PC-3 (cell line): ENCODE results near the gene SLC9A6. TPM values are rescaled to one million over a fixed set of nuclear protein-coding genes. Genes with fewer than 3 reads are reported as not detected.

Source experiments
- ATAC-seq: fragments of 200-7000 bp; cut with Tn5 transposase; 2 replicates; pipeline ENCODE4 v1.9.1; 2020; ENCODE audit warnings: mild to moderate bottlenecking, moderate library complexity
- BruUV-seq: library from RNA; stranded (reverse); fragments of 400-500 nt; replicated peaks from 2 replicates; lab custom pipeline; 2021; lab: Mats Ljungman, UMichigan
- CTCF ChIA-PET: fragments of 300-600 bp; sonication (Branson Sonifier 250); formaldehyde crosslinking; loops from one replicate; lab custom pipeline; 2022; ENCODE audit warnings: antibody characterized with exemption; lab: Charles Lee
- POLR2A ChIA-PET: fragments of 300-600 bp; sonication (Branson Sonifier 250); formaldehyde crosslinking; loops from one replicate; lab custom pipeline; 2022; ENCODE audit warnings: antibody characterized with exemption; ENCODE audit not compliant: unreplicated experiment; lab: Charles Lee
- DNase-seq: peaks from one replicate; pipeline ENCODE4 v3.0.0-alpha.2; 2015
- H2AFZ ChIP-seq: fragments of 300-600 bp; sonication (generic); 2 replicates; pipeline ENCODE4 v1.6.0; 2016; ENCODE audit warnings: antibody characterized with exemption, low read length
- H3F3A ChIP-seq: fragments of 300-600 bp; sonication (generic); one replicate; pipeline ENCODE4 v1.6.0; 2017; ENCODE audit warnings: antibody characterized with exemption, low read length, control low read depth, mild to moderate bottlenecking; ENCODE audit not compliant: unreplicated experiment
- H3K27ac ChIP-seq: fragments of 300-600 bp; sonication (generic); 2 replicates; pipeline ENCODE4 v1.5.1; 2016; ENCODE audit warnings: mild to moderate bottlenecking, low read length
- H3K27me3 ChIP-seq: fragments of 300-600 bp; sonication (generic); 2 replicates; pipeline ENCODE4 v1.6.1; 2016; ENCODE audit warnings: low read length, mixed read lengths
- H3K36me3 ChIP-seq: fragments of 300-600 bp; sonication (generic); 2 replicates; pipeline ENCODE4 v1.6.1; 2016; ENCODE audit warnings: low read depth, mixed run types, low read length, mixed read lengths
- H3K4me1 ChIP-seq: fragments of 300-600 bp; sonication (generic); 2 replicates; pipeline ENCODE4 v1.5.1; 2016; ENCODE audit warnings: low read length; ENCODE audit not compliant: insufficient read depth
- H3K4me2 ChIP-seq: fragments of 300-600 bp; sonication (generic); 2 replicates; pipeline ENCODE4 v1.6.0; 2016; ENCODE audit warnings: low read length
- H3K4me3 ChIP-seq: fragments of 300-600 bp; sonication (generic); 2 replicates; pipeline ENCODE4 v1.5.1; 2016; ENCODE audit warnings: mild to moderate bottlenecking, low read length, mixed read lengths
- H3K79me2 ChIP-seq: fragments of 300-600 bp; sonication (generic); 2 replicates; pipeline ENCODE4 v1.6.1; 2017; ENCODE audit warnings: low read length, mixed read lengths
- H3K9ac ChIP-seq: fragments of 300-600 bp; sonication (generic); 2 replicates; pipeline ENCODE4 v1.6.0; 2016; ENCODE audit warnings: mild to moderate bottlenecking, low read length
- H3K9me2 ChIP-seq: fragments of 300-600 bp; sonication (generic); replicated peaks from 2 replicates; pipeline ENCODE4 v1.6.1; 2016; ENCODE audit warnings: mixed run types, low read length, mixed read lengths
- H3K9me3 ChIP-seq: fragments of 300-600 bp; sonication (generic); 2 replicates; pipeline ENCODE4 v1.6.1; 2016; ENCODE audit warnings: low read length, mixed read lengths
- H4K20me1 ChIP-seq: fragments of 300-600 bp; sonication (generic); 2 replicates; pipeline ENCODE4 v1.6.1; 2016; ENCODE audit warnings: low read length, mixed read lengths
- CTCF ChIP-seq: fragments of 300-600 bp; sonication (generic); conservative IDR thresholded peaks from 2 replicates; pipeline ENCODE4 v1.5.1; 2017; ENCODE audit warnings: antibody characterized with exemption, low read depth, mild to moderate bottlenecking, low read length
- EZH2 ChIP-seq: fragments of 300-600 bp; sonication (generic); IDR thresholded peaks from one replicate; pipeline ENCODE4 v1.6.1; 2017; ENCODE audit warnings: antibody characterized with exemption, mild to moderate bottlenecking, low read length; ENCODE audit not compliant: unreplicated experiment
- EZH2phosphoT487 ChIP-seq: fragments of 300-600 bp; sonication (generic); IDR thresholded peaks from 2 replicates; pipeline ENCODE4 v1.6.1; 2018; ENCODE audit warnings: mild to moderate bottlenecking, antibody characterized with exemption, low read length, borderline replicate concordance
- intact Hi-C: fragments of 100-400 bp; cut with micrococcal nuclease; formaldehyde crosslinking; loops from 2 replicates; pipeline ENCODE4 v1.9.0; 2023
- total RNA-seq: library from RNA; depleted of rRNA; stranded (reverse); fragments of >200 nt; gene quantifications from 2 replicates; pipeline ENCODE4 v1.2.3, GENCODE V29; 2014

SLC9A6 gene
- total RNA-seq, 1 experiment from 2014 or later, result 14.4 TPM

GRCh38 chrX:135973548-135974278, 11.5 kb upstream of the SLC9A6 start, which contains the start of gene MMGT1:
MMGT1 (minus strand) TSS chrX:135973988; CDS start chrX:135973675, 313 bp downstream.
- no TSS peak for BruUV-seq
- CTCF ChIA-PET, result no interaction called here
- intact Hi-C loops, result no loop called here

GRCh38 chrX:135974279-135974856, 10.9 kb upstream of the SLC9A6 start:
- no peaks in the 10 kb centered on the region for H3K27me3 ChIP-seq
- no peaks in the 10 kb centered on the region for H3K9me3 ChIP-seq
- ATAC-seq (0 out of 2 replicates have a peak, but pooled peaks have one; percentile 4), DNase-seq (peak; percentile 25)
- H3K36me3 ChIP-seq, result no peaks in the 10 kb centered on the region
- intact Hi-C loops, result no loop called here
- peak overlapping the region; percentile 77 for H3K4me2 ChIP-seq
- H3K27ac ChIP-seq, result no peak overlapping the region
- no peak overlapping the region for H3K9ac ChIP-seq
- peak overlapping the region; percentile 58 for H3K4me3 ChIP-seq
- H4K20me1 ChIP-seq, result peaks cover 4% of the 10 kb centered on the region; the same call in 1 of the 2 replicates
- H2AFZ ChIP-seq, result peak overlapping the region; percentile 53
- TF ChIP-seq EZH2phosphoT487, result no peak
- TF ChIP-seq CTCF, result no peak
- TF ChIP-seq EZH2, result no peak
- BruUV-seq, result no TSS peak
- ChIA-PET POLR2A (no interaction called here), CTCF (no interaction called here)
- peaks cover 4% of the 10 kb centered on the region for H3F3A ChIP-seq
- H3K9me2 ChIP-seq, result no peaks in the 10 kb centered on the region
- H3K79me2 ChIP-seq, result peaks cover 26% of the 10 kb centered on the region
- H3K4me1 ChIP-seq, result peaks cover 31% of the 10 kb centered on the region

More at GRCh38 chrX:135973548-135974278, 11.5 kb upstream of the SLC9A6 start, which contains the start of gene MMGT1:
- Histone ChIP-seq H3K9me3 (no peaks in the 10 kb centered on the region), H3K9me2 (no peaks in the 10 kb centered on the region), H2AFZ (peak within 1 kb of the TSS; percentile 96), H4K20me1 (peaks cover 4% of the 10 kb centered on the region; the same call in 1 of the 2 replicates), H3K27me3 (no peaks in the 10 kb centered on the region), H3K79me2 (peaks cover 26% of the 10 kb centered on the region), H3K27ac (peak within 1 kb of the TSS; percentile 89), H3F3A (peaks cover 4% of the 10 kb centered on the region), H3K4me1 (peaks cover 31% of the 10 kb centered on the region), H3K9ac (peak within 1 kb of the TSS; percentile 90), H3K36me3 (no peaks in the 10 kb centered on the region), H3K4me2 (peak within 1 kb of the TSS; percentile 83), H3K4me3 (peak within 1 kb of the TSS; percentile 99)
- peak; percentile 51 for ATAC-seq
- peak; percentile 85 for DNase-seq
- TF ChIP-seq EZH2, result no peak
- no peak for TF ChIP-seq CTCF
- no peak for TF ChIP-seq EZH2phosphoT487
- POLR2A ChIA-PET, result no interaction called here

- no peaks in the 10 kb centered on the region for H3K9me2 ChIP-seq
- CTCF ChIA-PET, result no interaction called here
- intact Hi-C loops, result no loop called here
Observed at GRCh38 chrX:135975421-135975820, 9.8 kb upstream of the SLC9A6 start.

More at GRCh38 chrX:135975421-135975820, 9.8 kb upstream of the SLC9A6 start:
- Histone ChIP-seq H3K9me3 (no peaks in the 10 kb centered on the region), H3K27ac (no peak overlapping the region), H3K4me1 (peaks cover 31% of the 10 kb centered on the region), H2AFZ (no peak overlapping the region), H3F3A (peaks cover 4% of the 10 kb centered on the region), H3K9ac (no peak overlapping the region), H3K36me3 (no peaks in the 10 kb centered on the region), H3K79me2 (peaks cover 26% of the 10 kb centered on the region), H3K4me2 (no peak overlapping the region), H4K20me1 (peaks cover 4% of the 10 kb centered on the region; the same call in 1 of the 2 replicates), H3K4me3 (no peak overlapping the region), H3K27me3 (no peaks in the 10 kb centered on the region)
- TF ChIP-seq CTCF (no peak), EZH2phosphoT487 (no peak), EZH2 (no peak)
- BruUV-seq, result no TSS peak
- DNase-seq (no peak), ATAC-seq (no peak)
- POLR2A ChIA-PET, result no interaction called here
